A375 (cell line): ENCODE data around the gene PRR15L. TPM values are rescaled to one million over a fixed set of nuclear protein-coding genes. Genes with fewer than 3 reads are reported as not detected.

Source experiments
- total RNA-seq: library from RNA; depleted of rRNA; stranded (reverse); fragments of >200 nt; shearing (Covaris generic); gene quantifications from 2 replicates; pipeline ENCODE4 v1.2.3, GENCODE V29; 2014; rRNA removed

Gene PRR15L, protein sequence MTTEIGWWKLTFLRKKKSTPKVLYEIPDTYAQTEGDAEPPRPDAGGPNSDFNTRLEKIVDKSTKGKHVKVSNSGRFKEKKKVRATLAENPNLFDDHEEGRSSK
- not detected in 2 replicates for total RNA-seq

DNA sequence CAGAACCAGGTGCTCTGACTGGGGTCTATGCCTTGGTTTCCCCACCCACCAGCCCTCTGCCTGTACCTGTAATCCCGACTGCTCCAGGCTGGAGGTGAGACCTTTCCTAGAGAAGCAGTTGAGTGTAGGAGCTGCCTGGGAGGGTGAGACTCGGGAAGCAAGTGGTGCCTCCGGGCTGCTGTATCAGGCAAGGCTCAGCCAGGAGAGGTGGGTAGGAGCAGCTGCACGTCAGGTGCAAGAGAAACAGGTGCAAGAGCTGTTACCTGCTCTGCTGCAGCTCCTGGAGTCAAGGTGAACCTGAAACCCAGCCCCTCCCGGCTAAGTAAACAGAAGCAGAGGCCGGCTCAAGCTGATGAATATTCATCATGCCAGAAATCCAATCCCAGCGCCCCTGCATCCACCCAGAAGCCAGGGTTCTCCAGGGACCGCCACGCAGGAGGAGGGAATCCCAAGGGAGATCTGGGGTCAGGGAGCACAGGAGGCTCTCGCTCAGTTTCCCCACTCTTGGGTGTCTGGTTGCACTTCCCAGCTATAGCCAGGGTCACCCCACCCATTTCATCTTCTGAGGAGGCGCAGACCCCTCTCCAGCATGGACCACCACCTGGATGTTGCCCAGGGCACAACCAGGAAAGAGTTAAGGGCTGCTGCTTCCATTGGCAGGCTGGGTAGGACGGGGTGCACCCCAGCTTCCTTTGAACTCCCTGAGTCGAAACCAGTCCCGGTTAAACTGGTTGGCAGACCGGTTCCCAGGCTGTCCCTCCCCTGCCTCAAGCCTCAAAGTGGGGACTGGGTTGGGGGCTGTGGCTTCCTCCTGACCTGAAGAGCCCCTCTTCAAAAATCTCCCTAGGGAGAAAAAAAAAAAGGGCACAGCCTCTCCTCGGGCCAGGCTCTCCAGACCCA is at the start of gene PRR15L:
PRR15L (minus strand) TSS at position 293 of the 900 bp plus-strand sequence. CDS start 4,649 bp downstream, outside the sequence.

DNA sequence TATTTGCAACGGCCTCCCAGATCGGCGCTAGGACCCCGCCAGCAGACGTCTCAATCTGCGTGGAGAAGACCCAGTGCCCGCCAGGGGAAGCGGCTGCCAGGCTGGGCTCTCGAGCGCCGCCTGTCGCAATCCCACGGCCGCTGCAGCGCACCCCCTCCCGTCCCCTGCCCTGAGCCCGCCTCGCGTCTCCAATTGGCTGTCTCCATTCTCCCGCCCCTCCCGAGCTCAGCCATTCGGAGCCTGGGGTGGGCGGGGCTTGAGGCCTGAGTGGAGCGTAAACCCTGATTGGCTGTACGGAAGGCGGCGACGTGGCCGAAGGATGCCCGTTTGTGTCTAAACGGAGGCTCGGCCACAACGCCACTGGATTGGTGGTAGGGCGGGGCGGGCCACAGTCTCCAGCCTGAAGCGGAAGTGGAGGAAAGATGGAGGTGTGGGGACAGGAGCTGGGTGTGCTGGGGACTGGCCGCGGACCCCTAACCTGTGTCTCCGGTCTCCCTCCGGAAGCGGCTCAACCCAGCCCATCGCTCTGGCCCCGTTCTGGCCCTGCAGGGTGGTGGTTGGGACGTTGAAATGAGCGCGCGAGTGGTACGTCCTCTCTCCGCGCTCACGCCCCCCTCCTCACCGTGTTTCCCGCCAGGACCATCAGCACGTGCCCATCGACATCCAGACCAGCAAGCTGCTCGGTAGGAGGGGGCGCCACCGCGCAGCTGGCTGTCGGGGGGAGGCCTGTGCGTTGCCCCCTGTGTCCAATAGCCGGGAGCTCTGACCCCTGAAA is 13.2 kb upstream of the PRR15L start, which contains the start of gene CDK5RAP3:
CDK5RAP3 (plus strand) TSS at position 389 of the 775 bp plus-strand sequence; CDS start at position 423, 34 bp downstream.

DNA sequence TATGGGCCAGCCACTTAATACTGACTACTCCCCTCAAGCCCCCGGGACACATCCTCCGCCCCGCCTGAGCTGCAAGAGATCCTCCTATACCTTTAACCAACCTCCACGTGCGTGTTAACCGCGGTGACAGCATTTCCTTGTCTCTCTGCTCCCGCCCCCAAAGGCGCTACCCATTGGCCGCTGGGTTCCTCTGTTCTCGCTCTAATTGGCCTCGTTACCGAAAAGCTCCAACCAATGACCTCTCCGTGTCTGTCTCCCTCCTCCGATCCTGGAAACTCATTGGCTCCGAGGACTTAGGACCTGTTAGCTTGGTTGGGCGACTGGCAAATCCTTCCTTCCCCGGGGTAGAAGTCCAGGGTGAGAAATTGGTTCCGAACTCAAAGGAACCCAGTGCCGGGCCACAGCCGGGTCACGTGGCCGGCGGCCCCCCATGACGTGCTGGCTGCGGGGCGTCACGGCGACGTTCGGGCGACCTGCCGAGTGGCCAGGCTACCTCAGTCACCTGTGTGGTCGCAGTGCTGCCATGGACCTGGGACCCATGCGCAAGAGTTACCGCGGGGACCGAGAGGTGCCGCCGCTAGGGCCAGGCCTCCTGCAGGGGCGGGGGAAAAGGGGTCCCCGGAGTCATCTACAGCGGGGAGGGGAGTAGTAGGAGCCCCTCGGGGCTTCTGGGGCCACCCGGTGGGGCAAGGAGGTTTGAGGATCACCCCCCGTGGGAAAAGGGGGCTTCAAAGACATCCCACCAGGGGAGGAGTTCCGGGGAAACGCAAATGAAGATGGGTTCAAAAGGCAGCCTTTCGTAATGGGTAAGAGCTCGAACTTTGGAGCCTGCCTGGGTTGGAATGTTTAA is 16.2 kb downstream of the PRR15L start, which contains the start of gene PNPO:
PNPO (plus strand) TSS at position 326 of the 850 bp plus-strand sequence; CDS start at position 431, 105 bp downstream.

Other genes starting within 250 kb of the PRR15L start
- not detected in 2 replicates for gene TBX21, start 224.6 kb downstream of the PRR15L start, total RNA-seq
- gene OSBPL7, start 136.1 kb downstream of the PRR15L start, total RNA-seq = 8.3 and 11.6 TPM in 2 replicates
- 49.2 and 50.4 TPM in 2 replicates for gene MRPL10, start 126.3 kb downstream of the PRR15L start, total RNA-seq
- gene LRRC46, start 126.2 kb downstream of the PRR15L start, total RNA-seq = 0.32 and 0.98 TPM in 2 replicates
- gene SCRN2, start 116.6 kb downstream of the PRR15L start, total RNA-seq = 33.2 and 39.8 TPM in 2 replicates
- gene SP6, start 106.7 kb downstream of the PRR15L start, total RNA-seq = 0.21 TPM in 1 of 2 replicates, not detected in the other
- gene SP2, start 61.6 kb downstream of the PRR15L start, total RNA-seq = 4.0 and 5.4 TPM in 2 replicates
- gene PNPO, start 16.3 kb downstream of the PRR15L start, total RNA-seq = 25.3 and 32.4 TPM in 2 replicates
- gene CDK5RAP3, start 13.2 kb upstream of the PRR15L start, total RNA-seq = 127 TPM in 2 replicates
- gene COPZ2, start 79.9 kb upstream of the PRR15L start, total RNA-seq = 24.2 and 30.2 TPM in 2 replicates
- 70.7 and 79.1 TPM in 2 replicates for gene NFE2L1, start 90.5 kb upstream of the PRR15L start, total RNA-seq
- gene CBX1, start 143.6 kb upstream of the PRR15L start, total RNA-seq = 48.1 and 48.6 TPM in 2 replicates
- gene SNX11, start 149.9 kb upstream of the PRR15L start, total RNA-seq = 14.0 and 14.2 TPM in 2 replicates